ENCODE measurements around the gene SLC39A11.

- TF ChIP-seq CTCF (IDR thresholded peaks at IDR 0.05) (no peak), ATF1 (CRISPR knock-in tag; IDR thresholded peaks at IDR 0.05) (no peak), ZNF263 (CRISPR knock-in tag; IDR thresholded peaks at IDR 0.05; ENCODE audit: low read depth) (no peak), MXD4 (CRISPR knock-in tag; IDR thresholded peaks at IDR 0.05; ENCODE audit: borderline replicate concordance) (no peak), HMGXB4 (CRISPR knock-in tag; IDR thresholded peaks at IDR 0.05) (no peak), TCF7 (CRISPR knock-in tag; IDR thresholded peaks at IDR 0.05; ENCODE audit: low read depth) (no peak), NR3C1 (CRISPR knock-in tag; conservative IDR thresholded peaks at IDR 0.05; ENCODE audit: low read depth) (no peak), NFE2L1 (CRISPR knock-in tag; IDR thresholded peaks at IDR 0.05) (no peak), ESRRA (CRISPR knock-in tag; IDR thresholded peaks at IDR 0.05; ENCODE audit: borderline replicate concordance) (no peak), STAT6 (CRISPR knock-in tag; conservative IDR thresholded peaks at IDR 0.05; ENCODE audit: low read depth) (no peak), CREB1 (CRISPR knock-in tag; IDR thresholded peaks at IDR 0.05) (no peak), CBFB (CRISPR knock-in tag; IDR thresholded peaks at IDR 0.05; ENCODE audit: low read depth) (no peak), SMAD3 (CRISPR knock-in tag; IDR thresholded peaks at IDR 0.05; ENCODE audit: borderline replicate concordance) (no peak)
These were observed 172.0 kb downstream of the SLC39A11 start for GRCh38 chr17:72920513-72920912.
